GM21447 (cell line): ENCODE measurements around the gene KAZN.

Experiments
- ATAC-seq: cut with Tn5 transposase; IDR thresholded peaks from one replicate; pipeline ENCODE4 v1.9.1; 2021; ENCODE audit not compliant: unreplicated experiment

Gene KAZN

DNA sequence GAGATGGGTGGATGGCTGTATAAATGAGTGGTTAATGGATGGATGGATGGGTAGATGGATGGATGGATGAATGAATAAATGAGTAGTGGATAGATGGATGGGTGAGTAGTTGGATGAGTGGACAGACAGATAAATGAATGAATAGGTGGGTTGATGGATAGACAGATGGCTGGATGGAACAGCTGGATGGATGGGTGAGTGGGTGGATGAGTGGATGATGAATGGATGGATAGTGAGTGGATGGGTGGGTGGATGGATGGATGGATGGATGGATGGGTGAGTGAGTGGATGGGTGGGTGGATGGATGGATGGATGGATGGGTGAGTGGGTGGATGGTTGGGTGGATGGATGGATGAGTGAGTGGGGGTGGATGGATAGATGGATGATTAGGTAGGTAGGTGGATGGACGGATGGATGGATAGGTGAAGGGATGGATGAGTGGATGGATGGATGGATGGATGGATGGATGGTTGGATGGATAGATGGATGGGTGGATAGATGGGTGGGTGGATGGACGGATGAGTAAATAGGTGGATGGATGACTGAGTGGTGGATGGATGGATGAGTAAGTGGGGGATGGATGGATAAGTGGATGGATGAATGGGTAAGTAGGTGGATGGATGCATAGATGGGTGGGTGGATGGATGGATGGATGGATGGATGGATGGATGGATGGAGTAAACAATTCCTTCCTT, 246.6 kb downstream of the KAZN start:
- no peak for ATAC-seq

DNA sequence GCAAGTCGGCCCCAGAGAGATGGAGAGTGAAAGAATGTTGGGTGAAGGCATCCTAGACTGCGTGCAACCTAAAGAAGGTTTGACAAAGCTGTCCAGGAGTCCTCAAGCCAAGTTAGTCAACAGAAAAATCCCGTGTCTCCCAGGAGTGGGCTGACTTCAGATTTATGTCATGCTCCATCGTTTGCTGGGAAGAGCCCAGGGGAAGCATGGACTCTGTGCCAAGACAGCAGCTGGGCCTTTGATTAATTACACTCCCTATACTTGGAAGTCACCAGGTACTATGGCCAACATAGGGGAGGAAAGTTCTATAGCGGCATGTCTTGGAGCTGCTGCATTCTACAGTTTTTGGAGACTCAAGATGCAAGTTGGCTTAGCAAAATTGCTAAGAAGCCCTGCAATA, 247.4 kb downstream of the KAZN start:
- ATAC-seq = no peak

DNA sequence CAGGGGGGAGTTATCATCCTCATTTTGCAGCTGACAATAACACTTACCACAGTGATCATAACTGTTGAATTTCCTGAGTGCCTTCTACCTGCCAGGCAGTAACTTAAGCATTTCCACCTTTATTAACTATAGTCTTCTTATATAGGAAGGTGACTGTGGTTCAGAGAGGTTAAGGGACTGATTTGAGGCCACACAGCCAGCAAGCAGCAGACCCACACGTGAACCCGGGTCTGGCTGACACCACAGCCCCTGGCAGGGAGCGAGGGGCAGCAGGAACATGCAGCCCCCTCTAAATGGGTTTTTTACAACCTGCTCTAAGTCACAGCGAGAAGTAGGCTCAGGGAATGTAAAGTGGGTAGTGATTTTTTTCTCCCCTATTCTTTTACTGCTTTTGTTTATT, 248.2 kb downstream of the KAZN start:
- no peak for ATAC-seq

DNA sequence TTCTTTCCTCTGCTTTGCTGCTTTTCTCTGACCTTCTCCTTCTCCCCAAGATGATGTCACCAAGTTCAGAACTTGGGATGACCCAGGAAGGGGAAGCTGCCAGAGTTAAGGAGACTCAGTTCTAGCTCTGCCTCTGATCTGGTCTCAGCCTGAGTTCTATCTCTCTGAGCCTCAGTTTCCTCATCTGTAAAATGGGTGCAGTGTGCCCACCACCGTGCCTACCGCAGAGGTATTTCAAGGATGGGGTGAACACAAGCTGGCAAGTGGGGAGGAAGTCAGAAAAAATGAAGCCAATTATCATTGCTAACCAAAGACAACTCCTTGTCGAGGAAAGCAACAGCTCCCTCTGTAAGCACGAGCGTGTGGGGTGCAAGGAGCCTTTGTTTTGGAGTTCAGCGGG, 249.7 kb downstream of the KAZN start:
- no peak for ATAC-seq

DNA sequence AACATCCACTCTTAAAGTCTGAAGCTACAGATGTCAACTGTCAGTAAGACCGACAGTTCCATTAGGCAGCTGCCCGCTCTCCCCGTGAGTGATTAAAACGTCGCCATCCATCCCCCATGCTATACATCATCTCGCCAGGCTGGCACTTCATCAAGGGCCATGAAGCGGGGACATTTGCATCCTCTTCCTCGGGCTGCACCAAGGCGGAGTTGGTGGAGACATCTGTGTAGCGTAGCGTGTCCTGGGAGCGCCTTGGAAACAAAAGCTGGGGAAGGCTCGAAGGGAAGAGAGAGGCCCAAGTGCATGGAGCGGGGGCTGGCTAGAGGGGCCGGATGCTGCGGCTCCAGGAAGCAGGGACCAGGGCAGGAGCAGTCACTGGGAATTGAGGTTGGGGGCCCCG, 250.1 kb downstream of the KAZN start:
- no peak for ATAC-seq

DNA sequence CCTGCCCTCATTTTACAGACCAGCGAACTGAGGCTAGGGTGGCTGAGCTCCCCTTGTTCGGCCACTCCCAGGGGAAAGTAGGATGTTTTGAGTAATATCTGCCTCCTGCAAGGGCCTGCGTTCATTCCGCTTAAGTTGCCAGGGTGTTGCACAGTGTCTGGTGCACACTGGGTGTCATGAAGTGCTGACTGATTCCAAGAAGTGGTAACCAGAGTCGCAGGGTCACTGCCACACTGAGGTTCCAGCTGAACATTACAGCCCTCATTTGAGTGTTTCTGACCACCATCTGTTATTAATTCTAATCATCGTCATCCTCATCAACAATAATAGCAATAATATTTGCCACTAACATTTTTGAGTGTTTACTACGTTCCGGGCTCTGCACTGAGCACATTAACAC, 250.6 kb downstream of the KAZN start:
- no peak for ATAC-seq

DNA sequence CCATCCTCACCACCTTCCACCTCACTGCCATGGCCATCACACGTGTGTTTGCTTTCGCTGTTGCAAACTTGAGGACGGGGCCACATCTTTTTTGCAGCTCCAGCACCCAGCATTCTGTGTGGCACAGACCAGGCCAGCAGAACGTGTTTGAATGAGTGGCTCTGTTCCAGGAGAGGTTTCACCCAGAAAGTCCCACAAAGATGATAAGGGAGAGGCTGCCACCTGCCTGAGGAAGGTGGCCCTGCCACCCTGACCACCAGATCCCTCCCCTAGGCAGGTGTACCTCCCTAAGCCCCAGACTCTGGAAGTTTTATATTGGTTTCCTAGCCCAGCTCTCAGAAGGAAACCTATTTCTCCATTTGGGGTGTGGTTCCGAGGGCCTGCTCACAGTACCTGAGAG, 252.1 kb downstream of the KAZN start:
- no peak for ATAC-seq

DNA sequence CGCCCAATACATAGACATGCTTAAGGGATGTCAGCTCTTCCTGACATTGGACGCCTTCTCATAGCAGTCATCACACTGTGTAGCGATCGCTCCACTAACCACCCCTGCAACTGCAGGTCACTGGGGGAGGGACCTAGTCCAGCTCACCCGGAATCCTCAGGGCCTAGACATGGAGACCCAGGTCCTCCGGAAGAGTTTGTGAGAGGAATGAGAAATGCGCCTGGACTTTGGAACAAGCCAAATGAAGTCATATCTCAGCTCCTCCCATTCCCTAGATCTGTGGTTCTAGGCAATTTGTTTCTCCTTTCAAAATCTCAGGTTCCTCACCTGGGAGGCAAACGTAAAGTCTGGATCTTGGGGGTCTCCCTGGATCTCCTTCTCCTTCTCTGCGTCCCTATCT, 253.3 kb downstream of the KAZN start:
- no peak for ATAC-seq

DNA sequence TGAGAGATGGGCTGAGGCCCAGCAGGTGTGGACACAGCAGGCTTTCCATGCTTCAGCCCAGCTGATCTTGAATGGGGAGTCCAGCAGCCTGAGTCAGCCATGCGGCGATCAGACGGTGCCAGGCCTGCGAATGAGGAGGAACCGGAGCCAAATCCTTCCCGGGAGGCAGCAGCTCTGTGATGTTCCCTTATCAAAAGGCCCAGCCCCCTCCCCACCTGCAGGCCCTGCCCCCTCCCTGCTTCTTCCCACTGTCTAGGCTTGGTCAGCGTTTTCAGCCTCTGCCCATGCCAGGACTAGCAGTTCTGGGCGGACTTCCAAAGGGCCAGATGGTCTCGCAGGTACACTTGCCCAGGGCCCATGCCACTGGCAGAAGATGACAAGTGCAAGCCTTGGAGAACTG, 253.8 kb downstream of the KAZN start:
- ATAC-seq = no peak

DNA sequence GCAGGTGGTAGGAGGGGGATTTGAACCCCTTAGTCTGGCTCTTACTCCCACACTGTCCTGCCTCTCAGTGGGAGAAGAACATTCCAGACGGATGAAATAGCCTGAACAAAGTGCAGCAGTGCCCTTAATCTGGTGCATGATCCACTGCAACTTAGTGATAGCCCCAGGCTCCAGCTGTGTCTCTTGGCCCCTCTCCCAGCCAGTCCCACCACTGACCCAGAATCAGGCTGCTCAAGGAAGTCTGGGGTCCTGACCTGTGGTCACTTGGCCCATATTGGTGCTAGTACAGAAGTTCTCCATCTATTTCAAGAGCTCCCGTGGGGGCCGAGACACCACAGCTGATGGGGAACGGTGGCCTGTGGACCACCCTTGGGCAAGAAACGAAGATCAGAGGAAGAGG, 255.0 kb downstream of the KAZN start:
- ATAC-seq = no peak

DNA sequence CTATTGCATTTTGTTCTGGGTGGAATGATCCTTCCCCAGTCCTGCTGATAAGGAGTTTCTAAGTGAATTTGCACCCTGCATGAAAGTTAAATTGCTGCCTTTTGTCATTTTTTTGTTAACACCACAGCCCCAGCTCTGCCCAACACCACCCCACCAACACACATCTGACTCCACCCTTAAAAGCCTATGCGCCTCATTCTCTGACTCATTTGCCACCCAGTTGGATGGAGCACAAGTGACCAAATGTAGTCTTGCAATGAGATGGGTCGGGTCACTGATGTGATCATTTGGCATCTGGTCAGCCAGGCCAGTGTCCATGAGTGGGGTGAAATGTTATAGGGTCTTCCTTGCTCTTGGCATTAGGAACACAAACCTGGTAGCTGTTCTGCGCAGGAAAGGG, 256.8 kb downstream of the KAZN start:
- ATAC-seq = no peak

DNA sequence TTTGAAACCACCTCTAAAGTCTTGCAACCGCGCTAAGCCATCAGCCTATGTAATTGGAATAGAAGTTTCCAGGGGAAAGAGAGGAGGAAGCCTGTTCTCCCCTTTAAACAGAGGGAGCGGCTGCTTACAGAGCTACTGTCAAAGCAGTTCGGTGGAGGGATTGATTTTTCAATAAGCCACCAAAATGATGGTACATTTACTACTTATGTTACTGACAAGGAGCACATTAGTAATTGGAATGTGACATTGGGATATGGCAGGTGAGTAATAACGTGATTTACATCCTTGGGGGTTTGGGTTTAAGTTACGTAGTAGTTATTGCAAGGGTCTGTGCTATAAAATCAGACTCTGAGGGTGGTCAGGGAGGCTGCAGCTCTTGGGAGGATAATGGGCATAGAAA, 257.3 kb downstream of the KAZN start:
- ATAC-seq = no peak

DNA sequence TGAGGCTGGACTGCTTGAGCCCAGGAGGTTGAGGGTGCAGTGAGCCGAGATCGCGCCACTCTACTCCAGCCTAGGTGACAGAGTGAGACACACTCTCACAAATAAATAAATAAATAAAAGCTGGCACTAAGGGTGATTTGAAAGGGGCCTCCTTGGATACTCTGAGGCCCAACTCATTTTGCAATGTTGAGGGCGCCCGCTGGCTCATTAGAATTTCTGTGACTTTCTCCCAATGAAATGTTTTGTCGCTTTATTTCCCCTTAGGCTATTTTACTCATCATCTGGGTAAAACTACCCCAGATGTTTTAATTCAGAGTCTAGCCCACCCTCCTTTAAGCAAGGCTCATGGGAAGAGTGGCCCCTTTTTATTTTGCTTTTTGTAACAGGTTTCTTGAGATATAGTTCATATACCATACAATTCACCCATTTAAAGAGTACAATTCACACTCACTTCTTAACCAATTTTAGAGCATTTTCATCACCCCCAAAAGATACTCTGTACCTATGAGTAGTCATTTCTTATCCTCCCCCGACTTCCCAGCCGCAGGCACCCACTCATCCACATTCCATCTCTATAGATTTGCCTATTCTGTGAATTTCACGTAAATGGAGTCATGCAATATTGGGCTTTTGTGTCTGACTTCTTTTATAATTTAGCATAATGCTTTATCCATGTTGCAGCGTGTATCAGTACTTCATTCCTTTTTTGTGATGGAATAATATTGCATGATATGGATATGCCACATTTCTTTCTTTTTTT, 259.1 kb downstream of the KAZN start:
- no peak for ATAC-seq

DNA sequence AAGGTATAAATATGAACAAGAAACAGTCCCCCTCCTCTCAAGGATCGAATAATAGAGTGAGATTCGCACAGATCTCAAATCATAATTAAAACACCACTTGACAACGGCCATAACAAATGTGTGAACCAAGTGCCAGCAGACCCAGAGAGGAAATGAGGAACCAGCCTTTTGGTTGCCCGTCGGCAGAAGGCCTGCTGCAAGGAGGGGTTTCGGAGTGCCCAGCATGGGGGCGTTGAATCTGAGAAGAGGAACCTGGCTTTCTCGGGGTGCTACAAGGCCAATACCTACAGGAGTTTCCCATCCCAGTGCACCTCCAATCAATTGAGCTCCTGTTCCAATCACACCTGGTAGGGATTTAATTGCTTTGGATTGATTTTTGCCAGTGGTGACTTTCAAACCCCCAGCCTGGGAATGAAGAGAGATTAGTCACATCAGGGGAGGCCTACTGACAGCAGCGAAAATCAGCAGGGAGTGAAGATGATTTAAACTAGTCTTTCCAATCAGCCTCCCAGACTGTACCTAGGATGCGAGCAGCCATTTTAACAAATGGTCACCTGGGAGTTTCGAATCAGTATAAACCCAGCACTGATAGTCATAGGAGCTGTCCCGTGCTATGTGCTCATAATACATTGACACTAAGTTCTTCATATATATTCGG, 263.8 kb downstream of the KAZN start:
- no peak for ATAC-seq

DNA sequence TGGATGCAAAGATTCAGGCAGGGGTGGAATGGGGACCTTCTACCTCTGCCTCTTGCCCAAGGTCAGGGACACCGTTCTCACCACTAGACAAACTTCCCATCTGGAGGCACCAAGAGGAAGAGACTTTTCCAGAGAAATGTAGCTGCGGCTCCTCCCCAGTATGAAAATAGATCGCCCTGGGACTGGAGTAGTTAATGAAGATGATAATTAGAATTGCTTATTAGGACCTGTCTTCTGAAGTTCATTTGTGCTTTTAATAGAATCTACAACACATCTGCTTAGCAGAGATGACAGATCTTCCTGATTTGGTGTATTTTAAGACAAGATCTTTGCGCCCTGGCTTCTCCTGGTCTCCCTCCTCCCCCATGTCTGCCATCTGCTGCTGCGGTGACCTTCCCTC, 266.6 kb downstream of the KAZN start:
- ATAC-seq = no peak

DNA sequence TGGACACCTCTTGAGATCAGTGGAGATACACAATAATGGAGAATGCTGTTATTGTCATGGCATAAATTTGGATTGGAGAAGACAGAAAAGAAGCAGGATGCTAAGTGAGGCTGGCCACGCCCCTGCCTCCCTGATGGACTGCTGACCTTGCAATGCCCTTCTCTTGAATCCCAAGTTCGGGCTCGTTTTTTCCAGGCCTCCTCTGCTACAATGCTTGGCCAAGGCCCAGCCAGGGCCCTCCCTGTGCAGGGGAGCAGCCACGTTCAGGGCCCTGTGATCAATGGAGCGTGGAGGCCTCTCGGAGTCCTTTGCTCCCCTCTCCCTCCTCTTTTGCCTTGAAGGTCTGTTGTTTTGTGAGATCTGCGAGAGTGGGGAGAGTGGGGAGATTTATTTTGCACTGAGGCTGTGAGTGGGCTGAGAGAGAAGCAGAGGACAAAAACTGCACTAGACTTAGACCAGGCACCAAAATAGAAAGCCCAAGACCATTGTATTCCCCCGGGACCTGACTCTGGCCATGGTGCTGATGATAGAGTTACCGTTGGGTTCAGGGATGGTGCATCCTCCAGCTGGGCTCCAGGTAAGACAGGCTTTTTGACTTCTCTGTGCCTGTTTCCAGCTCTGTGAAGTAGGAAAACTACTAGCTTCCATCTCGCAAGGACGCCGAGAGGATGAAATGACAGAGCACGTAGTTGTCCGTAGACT, 268.6 kb downstream of the KAZN start:
- no peak for ATAC-seq

DNA sequence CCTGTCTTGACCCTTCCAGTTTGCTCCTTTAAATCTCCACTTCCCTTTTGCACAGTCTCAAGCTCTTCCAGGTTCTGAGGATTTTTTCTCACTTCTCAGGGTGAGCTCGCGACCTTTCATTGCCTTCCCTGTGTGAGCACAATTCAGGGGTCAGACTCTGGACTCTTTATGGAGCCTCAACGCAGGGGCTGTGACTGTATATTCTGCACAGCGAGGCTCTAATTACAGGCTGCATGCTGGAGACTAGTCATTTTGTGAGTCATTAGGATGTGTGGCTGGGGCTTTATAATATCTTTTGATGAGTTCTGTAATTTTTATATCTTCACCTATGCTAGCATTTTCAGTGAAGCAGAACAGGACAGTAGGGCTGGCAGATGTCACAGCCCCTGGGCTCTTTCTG, 270.7 kb downstream of the KAZN start:
- ATAC-seq = no peak

DNA sequence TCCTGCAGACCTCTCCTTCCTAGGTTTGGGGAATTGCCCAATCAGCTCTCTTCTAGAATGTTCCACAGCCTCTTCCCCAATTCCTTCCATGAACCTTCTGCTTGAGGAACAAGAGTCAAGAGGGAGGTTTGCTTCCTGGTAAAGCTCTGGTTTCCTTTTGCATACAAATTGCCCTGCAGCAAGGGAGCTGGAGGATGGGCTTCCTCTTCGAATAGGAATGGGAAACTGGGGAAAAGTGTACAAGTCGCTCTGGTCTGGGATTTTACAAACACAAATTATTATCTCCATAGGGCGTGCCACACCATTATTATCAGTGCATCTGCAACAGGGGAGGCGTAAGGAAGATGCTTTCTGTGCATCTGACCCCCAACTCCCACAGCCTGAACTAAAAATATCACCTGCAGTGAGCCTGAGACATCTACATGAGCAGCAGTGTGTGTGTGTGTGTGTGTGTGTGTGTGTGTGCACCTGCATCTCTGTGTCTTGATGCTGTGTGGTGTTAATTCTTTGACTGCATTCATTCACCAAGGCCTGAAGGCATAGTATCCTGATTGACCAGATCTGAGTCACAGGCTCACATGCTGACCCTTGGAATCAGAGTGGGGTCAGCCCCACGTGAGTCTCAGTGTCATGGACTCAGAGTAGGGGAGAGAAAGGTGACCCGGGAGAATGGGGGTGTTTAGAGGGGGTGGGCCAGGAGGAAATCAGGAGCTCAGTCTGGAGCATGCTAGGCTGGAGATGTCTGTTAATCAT, 272.9 kb downstream of the KAZN start:
- no peak for ATAC-seq

DNA sequence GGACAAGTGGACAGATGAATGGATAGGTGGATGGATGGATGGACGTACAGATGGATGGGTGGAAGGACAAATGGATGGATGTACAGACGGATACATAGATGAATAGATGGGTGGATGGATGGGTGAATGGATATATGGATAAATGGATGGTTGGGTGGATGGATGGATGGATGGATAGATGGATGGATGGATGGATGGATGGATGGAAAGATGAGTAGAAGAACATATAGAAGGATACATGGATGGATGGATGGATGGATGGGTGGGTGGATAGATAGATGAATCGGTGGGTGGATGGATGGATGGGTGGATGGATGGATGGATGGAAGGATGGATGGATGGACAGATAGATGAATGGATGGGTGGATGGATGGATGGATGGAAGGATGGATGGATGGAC, 274.3 kb downstream of the KAZN start:
- no peak for ATAC-seq

DNA sequence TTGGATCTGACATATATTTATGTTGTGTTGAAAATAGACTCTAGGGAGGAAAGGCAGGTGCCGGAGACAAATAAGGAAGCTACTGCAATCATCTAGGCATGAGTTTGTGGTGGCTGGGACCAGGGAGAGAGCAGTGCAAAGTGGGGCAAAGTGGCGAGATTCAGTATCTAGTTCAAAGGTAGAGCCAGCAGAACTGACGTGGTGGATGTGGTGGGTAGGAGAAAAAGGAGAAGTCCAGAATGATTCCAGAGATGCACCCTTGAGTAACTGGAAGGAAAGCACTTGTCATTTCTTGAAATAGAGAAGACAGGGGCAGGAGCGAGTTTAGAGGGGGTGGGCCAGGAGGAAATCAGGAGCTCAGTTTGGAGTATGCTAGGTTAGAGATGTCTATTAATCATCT, 275.2 kb downstream of the KAZN start:
- ATAC-seq = no peak
